Mammary epithelial cell (primary cell): ENCODE data around the gene BMP8B.
"Not testable (repeated sequence)": the region's sequence is repeated elsewhere in the genome, so short reads cannot be mapped to it uniquely, and the experiment has no call there.

Experiments
- CTCF ChIP-seq, 2 donors: IDR thresholded peaks in 1 of 2; conservative IDR thresholded peaks in 1 of 2; 2 replicates each; pipeline ENCODE4 v1.5.1; 2011 to 2012; ENCODE audit warnings: inconsistent platforms in 2 of 2, low read length in 2 of 2, mild to moderate bottlenecking in 2 of 2, control low read depth in 1 of 2, low read depth in 1 of 2; ENCODE audit not compliant: insufficient read depth in 1 of 2; ENCODE audit errors: extremely low read depth in 1 of 2
- EZH2 ChIP-seq: IDR thresholded peaks from 2 replicates; pipeline ENCODE4 v1.6.1; 2012; ENCODE audit warnings: low read length, inconsistent platforms, borderline replicate concordance

GRCh38 chr1:39787964-39788363 is 701 bp downstream of the BMP8B start:
- TF ChIP-seq CTCF (conservative IDR thresholded peaks at IDR 0.05 in 1 of 2, IDR thresholded peaks at IDR 0.05 in 1 of 2; ENCODE audit: extremely low read depth in 1 of 2, insufficient read depth in 1 of 2, low read depth in 1 of 2, low read length in 2 of 2); EZH2: not testable (repeated sequence)
